ENCODE results near the gene STIM2. TPM values are rescaled to one million over a fixed set of nuclear protein-coding genes. Genes with fewer than 3 reads are reported as not detected.

The STIM2 gene
- total and polyA plus RNA-seq, 2 of the 4 experiments (the other 2 are of a cell fraction) = 16.1 to 27.6 TPM

DNA sequence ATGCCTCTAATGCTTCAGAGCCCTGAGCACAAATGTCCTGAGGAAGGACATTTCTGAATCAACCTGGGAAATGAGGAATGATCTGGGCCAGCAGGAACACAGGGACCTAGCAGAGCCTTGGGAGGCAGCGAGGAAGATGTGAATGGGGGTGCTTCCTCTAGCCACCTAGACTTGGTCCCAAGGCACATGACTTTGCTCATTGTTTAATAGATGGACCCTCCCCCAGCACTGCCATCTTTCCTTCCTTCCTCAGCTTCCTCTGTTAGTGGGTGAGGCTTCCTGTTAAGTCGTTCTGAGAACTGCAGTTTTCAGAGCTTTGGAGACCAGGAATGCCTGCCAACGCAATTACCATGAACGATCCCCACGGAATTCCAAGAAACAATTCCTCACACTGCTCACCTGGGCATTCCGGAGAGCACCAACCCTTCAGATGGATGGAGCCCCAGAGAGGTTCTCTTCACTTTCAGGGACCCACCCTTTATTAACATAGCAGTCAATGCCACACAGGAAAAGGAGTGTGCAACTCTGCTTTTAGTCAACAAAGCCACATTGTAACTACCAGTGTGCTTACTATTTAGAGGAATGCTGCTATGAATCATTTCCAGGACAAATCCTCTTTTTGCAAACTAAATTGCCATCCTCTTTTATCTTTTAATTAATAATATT is 48.5 kb upstream of the STIM2 start:
- 0 out of 2 replicates have a peak overlapping the region, but pooled peaks have one; percentile 44 for H3K14ac ChIP-seq (replicated peaks; ENCODE audit: low read depth, low read length)
- H3K4me3 ChIP-seq (ENCODE audit: insufficient read depth, low read depth, low read length) = no peak overlapping the region
- H3K79me1 ChIP-seq (ENCODE audit: low read depth in 1 of 2, low read length in 2 of 2) = no peaks in the 10 kb centered on the region
- no peak overlapping the region for H3K56ac ChIP-seq (ENCODE audit: extremely low read depth, insufficient read depth, low read length)
- H3K9ac ChIP-seq (ENCODE audit: low read depth, low read length) = no peak overlapping the region
- BruUV-seq (replicated peaks) = no TSS peak
- 0 out of 2 replicates have a peak overlapping the region, but pooled peaks have one; percentile 78 for H3K23ac ChIP-seq (ENCODE audit: low read depth, low read length)
- ChIA-PET POLR2A (ENCODE audit: unreplicated experiment) (no interaction called here), CTCF (no interaction called here)
- ATAC-seq (ENCODE audit: low read depth) = no peak
- intact Hi-C loops (cut with micrococcal nuclease) (no loop called here), dilution Hi-C loops (cut with HindIII; ENCODE audit: low sequenced_read_pairs, unreplicated experiment) (no loop called here), in situ Hi-C loops (cut with MboI; ENCODE audit: low sequenced_read_pairs) (no loop called here)
- no peak overlapping the region for H2BK5ac ChIP-seq (ENCODE audit: low read depth, low read length, poor library complexity, severe bottlenecking)
- H3K18ac ChIP-seq (ENCODE audit: low read depth, low read length) = no peak overlapping the region
- H3K27ac ChIP-seq (ENCODE audit: insufficient read depth, low read length) = no peak overlapping the region
- no peak for TF ChIP-seq SMC3 (IDR thresholded peaks at IDR 0.05; ENCODE audit: low read depth, low read length)
- H3K4me1 ChIP-seq (ENCODE audit: control insufficient read depth, insufficient read depth, low read length) = peaks cover 2% of the 10 kb centered on the region; the same call in 1 of the 2 replicates
- no peak overlapping the region for H2BK15ac ChIP-seq (ENCODE audit: low read depth, low read length)
- no peaks in the 10 kb centered on the region; the same call in 1 of the 2 replicates for H3K27me3 ChIP-seq (ENCODE audit: control insufficient read depth, insufficient read depth, low read length)
- no peak overlapping the region; a peak in 1 of 4 replicates for H4K8ac ChIP-seq (ENCODE audit: low read depth in 2 of 2, low read length in 2 of 2)
- H2BK120ac ChIP-seq (ENCODE audit: low read depth, low read length) = peak overlapping the region; percentile 3; the same call in 1 of the 2 replicates
- DNase-seq = no peak
- H2AK9ac ChIP-seq (replicated peaks; ENCODE audit: low read depth, low read length, poor library complexity) = no peak overlapping the region
- H2BK20ac ChIP-seq (ENCODE audit: low read depth, low read length) = no peak overlapping the region; the same call in 1 of the 2 replicates
- H3K4me2 ChIP-seq (ENCODE audit: low read depth, low read length) = no peak overlapping the region
- no peaks in the 10 kb centered on the region for H3K36me3 ChIP-seq (ENCODE audit: control insufficient read depth, insufficient read depth, low read length)
- peak overlapping the region; percentile 12; the same call in 1 of the 2 replicates for H3K4ac ChIP-seq (ENCODE audit: low read depth, low read length)
- no peak overlapping the region for H4K91ac ChIP-seq (ENCODE audit: insufficient read depth, low read depth, low read length)
- no peak overlapping the region for H2AFZ ChIP-seq (replicated peaks; ENCODE audit: low read length, poor library complexity)
- 80% methylated on average over 1 of the region's 6 CpGs; no CpG with 5 or more reads in 1 of the 2 experiments for WGBS, 2 experiments (ENCODE audit: extremely low coverage in 2 of 2, insufficient read length in 1 of 2)
- no peaks in the 10 kb centered on the region for H4K20me1 ChIP-seq (ENCODE audit: insufficient read depth, low read length)
- 0 out of 2 replicates have a peak, but pooled peaks cover 6% of the 10 kb centered on the region for H3K9me1 ChIP-seq (ENCODE audit: insufficient read depth, low read length)
- H2AK5ac ChIP-seq (ENCODE audit: low read depth, low read length) = no peak overlapping the region
- no peak overlapping the region for H4K5ac ChIP-seq (ENCODE audit: low read depth, low read length)
- H3K9me3 ChIP-seq (ENCODE audit: control insufficient read depth, insufficient read depth, low read length) = no peaks in the 10 kb centered on the region
